GM12864 (cell line): ENCODE measurements around the gene PRKG1.
"Not testable (repeated sequence)": the region's sequence is repeated elsewhere in the genome, so short reads cannot be mapped to it uniquely, and the experiment has no call there.

Experiments used
- DNase-seq: peaks from one replicate; pipeline ENCODE4 v3.0.0-alpha.2; 2011; ENCODE audit warnings: low read depth
- H3K4me3 ChIP-seq: 2 replicates; pipeline ENCODE4 v1.5.1; 2011; ENCODE audit warnings: mild to moderate bottlenecking, low read depth, low read length, control low read depth
- TF ChIP-seq, protein P1 (sequence below): IDR thresholded peaks from 2 replicates; pipeline ENCODE4 v1.5.1; 2011; ENCODE audit warnings: low read depth, mild to moderate bottlenecking, moderate library complexity, low read length, control low read depth, inconsistent platforms; ENCODE audit errors: missing control alignments

PRKG1 gene

DNA sequence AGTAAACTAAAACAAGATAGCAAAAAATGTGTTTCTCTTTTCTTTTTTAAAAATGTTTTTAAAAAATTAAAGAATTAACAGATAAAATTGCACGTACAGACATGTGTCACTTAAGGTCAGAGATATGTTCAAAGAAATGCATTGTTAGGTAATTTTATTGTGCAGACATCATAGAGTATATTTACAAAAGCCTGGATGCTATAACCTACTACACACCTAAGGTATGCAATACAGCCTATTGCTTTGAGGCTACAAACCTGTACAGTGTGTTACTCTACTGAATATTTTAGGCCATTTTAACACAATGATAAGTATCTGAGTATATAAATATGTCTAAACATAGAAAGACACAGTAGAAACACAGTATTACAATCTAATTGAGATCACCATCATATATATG lies 253.1 kb downstream of the PRKG1 start:
- DNase-seq, result no peak
- no peak overlapping the region for H3K4me3 ChIP-seq
- TF ChIP-seq, protein P1, sequence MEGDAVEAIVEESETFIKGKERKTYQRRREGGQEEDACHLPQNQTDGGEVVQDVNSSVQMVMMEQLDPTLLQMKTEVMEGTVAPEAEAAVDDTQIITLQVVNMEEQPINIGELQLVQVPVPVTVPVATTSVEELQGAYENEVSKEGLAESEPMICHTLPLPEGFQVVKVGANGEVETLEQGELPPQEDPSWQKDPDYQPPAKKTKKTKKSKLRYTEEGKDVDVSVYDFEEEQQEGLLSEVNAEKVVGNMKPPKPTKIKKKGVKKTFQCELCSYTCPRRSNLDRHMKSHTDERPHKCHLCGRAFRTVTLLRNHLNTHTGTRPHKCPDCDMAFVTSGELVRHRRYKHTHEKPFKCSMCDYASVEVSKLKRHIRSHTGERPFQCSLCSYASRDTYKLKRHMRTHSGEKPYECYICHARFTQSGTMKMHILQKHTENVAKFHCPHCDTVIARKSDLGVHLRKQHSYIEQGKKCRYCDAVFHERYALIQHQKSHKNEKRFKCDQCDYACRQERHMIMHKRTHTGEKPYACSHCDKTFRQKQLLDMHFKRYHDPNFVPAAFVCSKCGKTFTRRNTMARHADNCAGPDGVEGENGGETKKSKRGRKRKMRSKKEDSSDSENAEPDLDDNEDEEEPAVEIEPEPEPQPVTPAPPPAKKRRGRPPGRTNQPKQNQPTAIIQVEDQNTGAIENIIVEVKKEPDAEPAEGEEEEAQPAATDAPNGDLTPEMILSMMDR, result no peak

DNA sequence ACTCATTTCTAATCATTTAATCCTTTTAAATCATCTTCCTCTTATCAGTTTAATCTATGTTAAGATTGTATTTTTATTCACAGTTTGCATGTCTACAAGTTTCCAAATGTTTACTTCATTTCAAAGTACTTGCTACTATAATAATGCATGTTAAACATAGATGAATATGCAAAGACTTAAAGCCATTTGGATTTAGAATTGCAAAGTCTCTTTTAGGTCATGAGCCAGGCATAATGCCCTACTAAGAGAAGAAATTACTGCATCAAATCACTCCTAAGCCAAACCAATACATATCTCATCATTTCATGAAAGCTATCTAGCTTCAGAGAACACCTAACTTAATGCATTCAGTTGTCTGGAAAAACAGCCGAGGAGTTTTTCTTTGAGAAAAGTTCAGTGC lies 266.1 kb downstream of the PRKG1 start:
- H3K4me3 ChIP-seq, result no peak overlapping the region
- TF ChIP-seq, protein P1, result no peak
- no peak for DNase-seq

DNA sequence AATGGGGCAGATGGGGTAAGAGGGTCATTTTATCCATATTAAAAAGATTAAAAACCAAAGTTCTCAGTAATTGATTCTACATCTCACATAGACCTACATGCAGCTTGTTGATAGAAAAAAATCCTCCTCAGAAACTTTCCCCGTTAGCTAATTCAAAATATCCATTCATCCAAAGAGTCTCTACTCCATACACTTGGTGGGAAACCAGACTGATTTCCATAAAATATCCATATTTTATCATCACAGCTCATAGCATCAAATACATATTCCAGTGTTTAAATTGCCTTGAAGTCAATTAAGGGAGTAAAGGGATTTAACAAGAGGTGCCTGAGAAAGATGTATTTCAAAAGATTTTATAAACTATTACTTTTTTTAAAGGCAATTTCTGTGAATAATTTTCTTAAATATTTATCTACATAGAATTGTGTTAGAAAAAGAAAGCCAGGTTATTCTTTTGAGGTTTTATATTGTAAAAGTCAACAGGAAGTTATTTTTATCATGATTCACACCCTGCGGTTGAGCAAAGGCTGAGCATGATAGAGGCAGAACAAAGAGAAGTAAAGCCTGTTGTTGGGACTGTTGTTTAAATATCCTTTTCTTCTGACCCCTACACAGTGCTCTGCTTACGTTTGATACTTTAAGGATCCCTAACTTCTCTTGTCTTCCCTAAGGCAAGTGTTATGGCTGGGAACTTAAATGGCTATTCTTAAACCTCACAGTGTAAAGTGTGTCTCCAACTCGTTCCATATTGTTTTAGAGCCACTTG lies 266.7 kb downstream of the PRKG1 start:
- H3K4me3 ChIP-seq, result no peak overlapping the region
- DNase-seq, result no peak
- TF ChIP-seq, protein P1, result no peak

DNA sequence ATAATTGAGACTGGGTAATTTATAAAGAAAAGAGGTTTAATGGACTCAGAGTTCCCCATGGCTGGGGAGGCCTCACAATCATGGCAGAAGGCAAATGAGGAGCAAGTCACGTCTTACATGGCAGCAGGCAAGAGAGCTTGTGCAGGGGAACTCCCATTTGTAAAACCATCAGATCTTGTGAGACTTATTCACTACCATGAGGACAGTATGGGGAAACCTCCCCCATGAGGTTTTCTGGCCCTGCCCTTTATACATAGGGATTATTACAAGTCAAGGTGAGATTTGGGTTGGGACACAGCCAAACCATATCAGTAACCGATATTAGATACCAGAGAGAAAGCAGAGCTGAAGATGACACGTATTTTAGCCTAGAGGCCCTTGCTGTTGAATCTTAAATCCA lies 267.5 kb downstream of the PRKG1 start:
- not testable (repeated sequence) for H3K4me3 ChIP-seq, DNase-seq

DNA sequence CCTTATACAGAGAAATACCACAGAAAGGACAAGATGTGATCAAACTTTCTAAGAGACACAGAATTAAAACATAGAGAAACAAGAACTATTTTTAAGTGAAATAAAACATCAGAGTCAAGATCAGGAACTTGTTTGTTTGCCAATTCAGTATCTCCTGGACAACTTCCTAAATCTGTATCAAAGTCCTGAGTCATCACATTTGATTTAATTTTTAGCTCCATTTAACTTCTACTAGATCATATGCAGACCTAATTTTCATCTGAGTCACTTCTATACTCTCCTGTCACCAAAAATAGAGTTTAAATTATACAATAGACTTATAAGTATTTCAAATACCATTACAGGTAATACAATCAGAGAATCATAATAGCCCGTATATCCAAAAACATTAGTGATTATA lies 268.1 kb downstream of the PRKG1 start:
- DNase-seq, result no peak
- H3K4me3 ChIP-seq, result no peak overlapping the region
- TF ChIP-seq, protein P1, result no peak

DNA sequence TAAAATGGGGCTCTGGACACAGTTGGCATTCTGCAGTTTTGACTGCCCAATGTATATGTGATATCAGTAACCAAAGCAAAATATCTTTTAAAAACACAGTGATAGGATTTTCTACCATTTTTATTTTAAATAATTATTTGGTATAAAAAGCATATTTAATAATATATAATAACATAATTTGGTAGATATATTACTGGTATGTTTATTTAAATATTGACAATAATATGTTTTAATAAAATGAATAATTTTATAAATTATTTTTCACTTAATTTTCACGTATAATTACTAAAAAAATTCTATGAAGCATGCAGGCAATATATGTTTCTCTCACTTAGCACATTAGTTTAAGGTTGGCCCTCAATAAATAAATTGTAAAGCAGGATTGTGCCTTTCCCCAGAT lies 269.1 kb downstream of the PRKG1 start:
- H3K4me3 ChIP-seq, result no peak overlapping the region
- DNase-seq, result no peak
- TF ChIP-seq, protein P1, result no peak

DNA sequence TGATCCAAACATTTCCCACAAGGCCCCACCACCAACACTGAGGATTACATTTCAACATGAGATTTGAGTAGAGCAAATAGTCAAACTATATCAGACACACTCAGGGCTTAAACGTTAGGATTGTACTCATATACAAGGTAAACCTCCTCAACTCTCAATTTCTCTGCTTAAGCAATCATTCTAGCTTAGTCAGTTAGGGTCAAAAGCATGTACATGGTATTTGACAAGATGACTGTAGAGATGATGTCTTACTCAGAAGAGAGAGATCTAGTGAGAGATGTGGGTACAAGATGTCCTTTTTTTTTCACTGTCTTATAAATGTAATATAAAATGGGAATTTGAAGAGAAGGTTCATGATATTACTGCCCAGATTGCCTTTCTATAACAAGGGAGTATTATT lies 270.1 kb downstream of the PRKG1 start:
- TF ChIP-seq, protein P1, result no peak
- no peak overlapping the region for H3K4me3 ChIP-seq
- no peak for DNase-seq

DNA sequence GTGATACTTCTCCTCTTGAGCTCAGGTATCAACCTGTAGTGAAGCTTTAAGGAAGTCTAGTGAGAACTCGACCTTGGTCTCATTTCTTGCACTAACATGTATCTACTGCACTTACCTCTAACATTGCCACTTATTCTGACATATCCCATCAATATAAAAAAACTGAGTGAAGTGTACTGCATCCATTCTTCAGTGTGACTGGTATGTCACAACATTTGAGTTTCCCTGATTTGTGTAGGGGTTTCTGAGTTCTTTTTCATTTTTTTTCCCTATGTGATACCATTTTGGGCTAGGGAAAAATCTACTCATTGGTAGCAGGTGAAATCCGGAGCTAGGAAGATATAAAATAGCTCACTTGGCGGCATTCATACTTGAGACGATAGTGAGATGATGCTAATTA lies 274.3 kb downstream of the PRKG1 start:
- H3K4me3 ChIP-seq, result no peak overlapping the region
- TF ChIP-seq, protein P1, result no peak
- DNase-seq, result no peak
